Right lobe of liver (tissue), 4 donors: Measurements from ENCODE around the gene PRSS3.

Experiments used
- CTCF ChIP-seq, 4 donors: fragments of 200-600 bp in 3 of 4; fragments of 450-650 bp in 1 of 4; IDR thresholded peaks; one replicate each; pipeline versions ENCODE4 v1.5.1 to v1.8.0; 2016 to 2022; ENCODE audit warnings: antibody characterized with exemption in 4 of 4, mild to moderate bottlenecking in 2 of 4
- POLR2A ChIP-seq: fragments of 450-650 bp; IDR thresholded peaks from one replicate; pipeline ENCODE4 v1.6.1; 2017; ENCODE audit warnings: antibody characterized with exemption, mild to moderate bottlenecking
- donor health status: DM: no; HTN: no; CAD: no.
- donor health status: DM: no; HTN: no; CAD: no.
- donor health status: DM: no; HTN: yes; CAD: no.

DNA sequence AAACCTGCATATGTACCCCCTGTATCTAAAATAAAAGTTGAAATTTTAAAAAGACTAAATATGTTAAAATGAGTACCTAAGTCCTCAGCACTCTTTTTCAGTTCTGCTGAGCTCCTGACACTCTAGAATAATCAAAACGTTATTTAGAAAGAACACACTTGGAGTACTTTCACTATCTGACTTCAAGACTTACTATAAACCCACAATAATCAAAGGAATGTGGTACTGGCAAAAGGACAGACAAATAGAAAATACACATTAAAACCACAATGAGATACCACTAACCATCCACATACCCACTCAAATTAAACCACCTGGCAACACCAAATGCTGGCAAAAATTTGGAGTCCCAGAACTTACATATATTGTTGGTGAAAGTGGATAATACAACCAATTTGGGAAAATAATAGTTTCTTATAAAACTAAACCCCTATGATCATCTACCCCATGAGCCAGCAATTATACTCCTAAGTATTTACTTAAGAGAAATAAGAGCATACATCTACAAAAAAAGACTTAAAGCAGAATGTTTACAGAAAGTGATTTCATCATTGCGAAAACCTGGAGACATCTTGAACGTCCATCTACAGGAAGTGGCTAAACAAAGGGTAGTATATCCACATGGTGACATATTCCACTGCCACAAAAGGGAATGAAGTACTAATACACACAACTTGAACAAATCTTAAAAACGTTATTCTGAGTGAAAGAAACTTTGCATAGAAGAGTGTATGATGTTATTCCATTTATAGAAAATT, 12.8 kb upstream of the PRSS3 start:
- TF ChIP-seq CTCF (IDR thresholded peaks at IDR 0.05) (no peak), POLR2A (no peak)
